ENCODE data around the gene RASL11B.

DNA sequence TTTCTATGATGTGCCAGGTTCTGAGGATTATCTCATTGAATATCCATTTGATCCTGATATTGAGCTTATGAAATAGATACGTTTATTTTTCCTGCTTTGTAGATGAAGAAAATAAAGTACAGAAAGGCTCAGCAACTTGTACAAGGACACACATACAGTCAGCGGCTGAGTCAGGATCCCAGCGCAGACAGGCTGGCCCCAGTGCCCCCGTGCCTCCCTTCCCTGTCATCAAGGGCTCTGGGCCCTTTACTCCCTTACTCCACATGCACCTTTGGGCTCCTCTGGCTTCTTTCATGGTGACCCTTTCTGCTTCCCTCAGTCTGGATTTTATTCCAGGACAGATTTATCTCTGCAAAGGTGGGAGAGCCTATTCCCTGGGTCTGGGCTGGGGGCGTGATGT is 12.8 kb downstream of the RASL11B start:
- TF ChIP-seq JUN (IDR thresholded peaks at IDR 0.05; ENCODE audit: borderline replicate concordance, insufficient read depth, insufficient read length, low read depth), result no peak
- no peak for TF ChIP-seq POLR2AphosphoS5 (IDR thresholded peaks at IDR 0.05; ENCODE audit: insufficient read depth, low read depth, low read length)
- TF ChIP-seq, protein P1, sequence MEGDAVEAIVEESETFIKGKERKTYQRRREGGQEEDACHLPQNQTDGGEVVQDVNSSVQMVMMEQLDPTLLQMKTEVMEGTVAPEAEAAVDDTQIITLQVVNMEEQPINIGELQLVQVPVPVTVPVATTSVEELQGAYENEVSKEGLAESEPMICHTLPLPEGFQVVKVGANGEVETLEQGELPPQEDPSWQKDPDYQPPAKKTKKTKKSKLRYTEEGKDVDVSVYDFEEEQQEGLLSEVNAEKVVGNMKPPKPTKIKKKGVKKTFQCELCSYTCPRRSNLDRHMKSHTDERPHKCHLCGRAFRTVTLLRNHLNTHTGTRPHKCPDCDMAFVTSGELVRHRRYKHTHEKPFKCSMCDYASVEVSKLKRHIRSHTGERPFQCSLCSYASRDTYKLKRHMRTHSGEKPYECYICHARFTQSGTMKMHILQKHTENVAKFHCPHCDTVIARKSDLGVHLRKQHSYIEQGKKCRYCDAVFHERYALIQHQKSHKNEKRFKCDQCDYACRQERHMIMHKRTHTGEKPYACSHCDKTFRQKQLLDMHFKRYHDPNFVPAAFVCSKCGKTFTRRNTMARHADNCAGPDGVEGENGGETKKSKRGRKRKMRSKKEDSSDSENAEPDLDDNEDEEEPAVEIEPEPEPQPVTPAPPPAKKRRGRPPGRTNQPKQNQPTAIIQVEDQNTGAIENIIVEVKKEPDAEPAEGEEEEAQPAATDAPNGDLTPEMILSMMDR (IDR thresholded peaks at IDR 0.05; ENCODE audit: extremely low read depth in 1 of 2, insufficient read depth in 1 of 2, low read depth in 1 of 2, low read length in 2 of 2), result no peak
- no peak for TF ChIP-seq POLR2A (IDR thresholded peaks at IDR 0.05; ENCODE audit: low read depth, low read length)
- TF ChIP-seq, protein P2, sequence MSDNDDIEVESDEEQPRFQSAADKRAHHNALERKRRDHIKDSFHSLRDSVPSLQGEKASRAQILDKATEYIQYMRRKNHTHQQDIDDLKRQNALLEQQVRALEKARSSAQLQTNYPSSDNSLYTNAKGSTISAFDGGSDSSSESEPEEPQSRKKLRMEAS (IDR thresholded peaks at IDR 0.05; ENCODE audit: insufficient read depth, insufficient read length), result no peak
